Breast epithelium (tissue), 4 donors: ENCODE measurements around the gene DHX35. TPM values are rescaled to one million over a fixed set of nuclear protein-coding genes. Genes with fewer than 3 reads are reported as not detected.

ENCODE experiments used
- DNase-seq, 2 donors: peaks; one replicate each; pipeline ENCODE4 v3.0.0-alpha.2; 2019; ENCODE audit warnings: low spot score in 2 of 2
- H3K27ac ChIP-seq, 2 donors: fragments of 200-600 bp; sonication (generic) in 1 of 2; one replicate each; pipeline ENCODE4 v1.5.1; 2016 to 2019; ENCODE audit warnings: mild to moderate bottlenecking in 1 of 2
- H3K27me3 ChIP-seq, 2 donors: fragments of 200-600 bp; sonication (generic) in 1 of 2; one replicate each; pipeline versions ENCODE4 v1.5.1 to v1.6.0; 2017 to 2019; ENCODE audit warnings: control low read depth in 1 of 2, mild to moderate bottlenecking in 1 of 2
- H3K36me3 ChIP-seq: fragments of 200-600 bp; one replicate; pipeline ENCODE4 v1.5.1; 2019
- H3K4me1 ChIP-seq, 2 donors: fragments of 200-600 bp; sonication (generic); one replicate each; pipeline ENCODE4 v1.5.1; 2016 to 2019; ENCODE audit warnings: control low read depth in 1 of 2
- H3K4me3 ChIP-seq, 3 donors: fragments of 200-600 bp; sonication (generic); 1 replicate in 2 of 3; 2 replicates in 1 of 3; pipeline ENCODE4 v1.5.1; 2016 to 2019; ENCODE audit warnings: mild to moderate bottlenecking in 3 of 3, moderate library complexity in 2 of 3
- H3K9me3 ChIP-seq, 2 donors: fragments of 200-600 bp; sonication (generic) in 1 of 2; one replicate each; pipeline ENCODE4 v1.5.1; 2016 to 2019; ENCODE audit warnings: control low read depth in 1 of 2
- POLR2A ChIP-seq: fragments of 450-650 bp; IDR thresholded peaks from one replicate; pipeline ENCODE4 v1.6.1; 2016; ENCODE audit warnings: antibody characterized with exemption, mild to moderate bottlenecking, moderate library complexity
- POLR2AphosphoS5 ChIP-seq, 3 donors: sonication (generic); formaldehyde crosslinking; IDR thresholded peaks; one replicate each; pipeline ENCODE4 v1.6.1; 2017; ENCODE audit warnings: antibody characterized with exemption in 3 of 3
- intact Hi-C: fragments of 100-400 bp; cut with DNase I; formaldehyde crosslinking; loops from one replicate; pipeline ENCODE4 v1.15.1; 2023; ENCODE audit warnings: low total_unique reads
- total RNA-seq, 3 donors: library from RNA; depleted of rRNA; stranded (reverse); fragments of >200 nt; gene quantifications; one replicate each; pipeline ENCODE4 v1.1.0, GENCODE V29; 2016
- TF ChIP-seq, protein P1 (sequence below), 3 donors: fragments of 450-650 bp; IDR thresholded peaks; one replicate each; pipeline ENCODE4 v1.5.1; 2016 to 2017; ENCODE audit warnings: antibody characterized with exemption in 3 of 3, mild to moderate bottlenecking in 3 of 3, moderate library complexity in 3 of 3

Gene DHX35
- total RNA-seq, 3 donors from 2014 or later = 11.0 to 20.3 (median 20.1) TPM

DNA sequence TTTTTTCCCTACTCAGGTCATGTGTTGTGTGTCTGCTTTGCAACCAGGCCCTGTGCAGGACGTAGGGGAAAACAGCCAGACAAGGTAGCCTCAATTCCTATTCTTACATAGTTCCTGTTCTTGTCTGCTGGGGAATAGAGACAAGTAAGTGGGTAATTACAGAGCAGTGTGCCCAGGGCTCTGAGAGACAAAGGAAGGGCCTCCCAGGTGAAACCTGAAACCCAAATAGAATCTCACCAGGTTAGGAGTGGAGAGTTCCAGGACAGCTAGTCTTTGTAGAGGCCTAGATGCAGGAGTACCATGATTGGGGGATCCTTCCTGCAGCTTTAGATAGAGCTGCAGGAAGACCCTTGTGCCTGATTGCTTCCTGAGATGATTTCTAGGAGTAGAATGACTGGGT is 48.4 kb downstream of the DHX35 start:
- Histone ChIP-seq H3K27me3 (no peaks in the 10 kb centered on the region), H3K4me1 (no peaks in the 10 kb centered on the region), H3K9me3 (no peaks in the 10 kb centered on the region), H3K27ac (no peak overlapping the region), H3K4me3 (no peak overlapping the region), H3K36me3 (no peaks in the 10 kb centered on the region)
- DNase-seq = no peak
- TF ChIP-seq POLR2AphosphoS5 (IDR thresholded peaks at IDR 0.05) (no peak), POLR2A (no peak)
- TF ChIP-seq, protein P1, sequence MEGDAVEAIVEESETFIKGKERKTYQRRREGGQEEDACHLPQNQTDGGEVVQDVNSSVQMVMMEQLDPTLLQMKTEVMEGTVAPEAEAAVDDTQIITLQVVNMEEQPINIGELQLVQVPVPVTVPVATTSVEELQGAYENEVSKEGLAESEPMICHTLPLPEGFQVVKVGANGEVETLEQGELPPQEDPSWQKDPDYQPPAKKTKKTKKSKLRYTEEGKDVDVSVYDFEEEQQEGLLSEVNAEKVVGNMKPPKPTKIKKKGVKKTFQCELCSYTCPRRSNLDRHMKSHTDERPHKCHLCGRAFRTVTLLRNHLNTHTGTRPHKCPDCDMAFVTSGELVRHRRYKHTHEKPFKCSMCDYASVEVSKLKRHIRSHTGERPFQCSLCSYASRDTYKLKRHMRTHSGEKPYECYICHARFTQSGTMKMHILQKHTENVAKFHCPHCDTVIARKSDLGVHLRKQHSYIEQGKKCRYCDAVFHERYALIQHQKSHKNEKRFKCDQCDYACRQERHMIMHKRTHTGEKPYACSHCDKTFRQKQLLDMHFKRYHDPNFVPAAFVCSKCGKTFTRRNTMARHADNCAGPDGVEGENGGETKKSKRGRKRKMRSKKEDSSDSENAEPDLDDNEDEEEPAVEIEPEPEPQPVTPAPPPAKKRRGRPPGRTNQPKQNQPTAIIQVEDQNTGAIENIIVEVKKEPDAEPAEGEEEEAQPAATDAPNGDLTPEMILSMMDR (IDR thresholded peaks at IDR 0.05) = no peak
- intact Hi-C loops = no loop called here

DNA sequence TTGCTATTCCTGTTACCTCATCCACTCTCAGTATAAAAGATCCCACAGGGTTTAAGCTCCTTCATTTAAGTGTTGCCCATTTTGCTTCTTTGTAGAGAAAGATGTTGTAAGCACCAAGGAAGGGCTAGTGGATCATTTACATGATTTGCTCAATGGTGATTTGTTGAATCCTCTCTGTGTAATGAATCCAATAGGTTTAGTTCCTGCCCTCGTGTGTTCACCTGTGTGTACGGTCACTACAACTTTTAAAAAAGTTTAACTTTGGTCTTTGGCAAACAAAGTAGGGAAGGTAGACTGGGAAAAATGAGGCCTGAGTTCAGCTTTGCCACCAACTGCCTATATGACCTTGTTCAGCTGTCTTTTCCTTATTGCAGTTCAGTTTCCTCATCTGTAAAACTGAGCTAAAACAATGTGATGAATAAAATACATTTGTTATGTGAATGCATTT is 51.5 kb downstream of the DHX35 start:
- no peak for TF ChIP-seq POLR2AphosphoS5 (IDR thresholded peaks at IDR 0.05)
- no peak for TF ChIP-seq POLR2A
- TF ChIP-seq, protein P1 (IDR thresholded peaks at IDR 0.05) = no peak
- intact Hi-C loops = no loop called here
- no peaks in the 10 kb centered on the region for H3K36me3 ChIP-seq
- H3K9me3 ChIP-seq = no peaks in the 10 kb centered on the region
- no peak overlapping the region for H3K4me3 ChIP-seq
- H3K27me3 ChIP-seq = no peaks in the 10 kb centered on the region
- DNase-seq = no peak
- H3K4me1 ChIP-seq = no peaks in the 10 kb centered on the region
- H3K27ac ChIP-seq = no peak overlapping the region

DNA sequence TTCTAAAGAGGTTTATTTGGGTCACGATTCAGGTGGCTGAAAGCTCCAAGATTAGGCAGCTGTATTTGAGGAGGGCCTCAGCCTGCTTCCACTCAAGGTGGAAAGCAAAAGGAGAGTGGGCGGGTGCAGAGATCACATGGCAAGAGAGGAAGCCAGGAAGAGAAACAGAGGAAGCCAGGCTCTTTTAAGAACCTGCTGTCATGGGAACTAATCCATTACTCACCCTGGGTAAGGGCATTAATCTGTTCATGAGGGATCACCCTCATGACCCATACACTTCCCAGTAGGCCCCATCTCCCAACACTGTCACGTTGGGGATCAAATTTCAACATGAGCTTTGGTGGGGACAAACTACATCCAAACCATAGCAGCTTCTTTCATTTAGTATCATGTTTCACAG is 53.9 kb downstream of the DHX35 start:
- H3K4me1 ChIP-seq = no peaks in the 10 kb centered on the region
- no peaks in the 10 kb centered on the region for H3K36me3 ChIP-seq
- no peaks in the 10 kb centered on the region for H3K9me3 ChIP-seq
- no peak overlapping the region for H3K27ac ChIP-seq
- H3K27me3 ChIP-seq = no peaks in the 10 kb centered on the region
- TF ChIP-seq, protein P1 (IDR thresholded peaks at IDR 0.05) = no peak
- no peak for TF ChIP-seq POLR2A
- no peak for TF ChIP-seq POLR2AphosphoS5 (IDR thresholded peaks at IDR 0.05)
- no peak overlapping the region for H3K4me3 ChIP-seq
- intact Hi-C loops = no loop called here
- DNase-seq = no peak

DNA sequence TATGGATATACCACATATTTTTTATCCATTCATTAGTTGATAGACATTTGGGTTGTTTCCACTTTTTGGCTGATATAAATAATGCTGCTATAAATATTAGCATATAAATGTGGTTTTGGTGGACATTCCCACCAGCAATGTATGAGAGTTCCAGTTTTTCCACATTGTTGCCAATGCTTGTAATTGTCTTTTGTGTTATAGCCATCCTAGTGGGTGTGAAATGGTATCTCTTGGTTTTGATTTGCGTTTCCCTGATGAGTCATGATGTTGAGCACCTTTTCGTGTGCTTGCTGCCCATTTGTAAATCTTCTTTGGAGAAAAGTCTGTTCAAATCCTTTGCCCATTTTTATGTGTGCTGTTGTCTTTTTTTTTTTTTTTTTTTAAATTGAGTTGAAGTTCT is 54.4 kb downstream of the DHX35 start:
- H3K36me3 ChIP-seq = no peaks in the 10 kb centered on the region

DNA sequence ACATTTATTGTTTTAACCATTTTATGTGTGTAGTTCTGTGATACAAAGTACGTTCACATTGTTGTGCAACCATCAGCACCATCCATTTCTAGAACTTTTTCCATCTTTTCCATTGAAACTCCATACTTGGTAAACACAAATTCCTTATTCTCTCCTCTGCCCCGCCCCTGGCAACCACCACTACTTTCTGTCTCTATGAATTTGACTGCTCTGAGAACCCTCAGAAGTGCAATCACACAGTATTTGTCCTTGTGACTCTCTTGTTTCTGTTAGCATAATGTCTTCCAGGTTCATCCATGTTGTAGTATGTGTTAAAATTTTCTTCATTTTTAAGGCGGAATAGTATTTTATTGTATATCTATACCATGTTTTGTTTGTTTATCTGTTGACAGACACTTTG is 56.9 kb downstream of the DHX35 start:
- Histone ChIP-seq H3K9me3 (no peaks in the 10 kb centered on the region), H3K4me3 (no peak overlapping the region), H3K36me3 (peaks cover 6% of the 10 kb centered on the region), H3K27ac (no peak overlapping the region), H3K27me3 (no peaks in the 10 kb centered on the region), H3K4me1 (no peaks in the 10 kb centered on the region)
- intact Hi-C loops = no loop called here
- TF ChIP-seq POLR2AphosphoS5 (IDR thresholded peaks at IDR 0.05) (no peak), POLR2A (no peak)
- TF ChIP-seq, protein P1 (IDR thresholded peaks at IDR 0.05) = no peak
- no peak for DNase-seq

More for the DNA sequence above, 54.4 kb downstream of the DHX35 start:
- no peaks in the 10 kb centered on the region for H3K9me3 ChIP-seq
- H3K27me3 ChIP-seq = no peaks in the 10 kb centered on the region
- TF ChIP-seq, protein P1 (IDR thresholded peaks at IDR 0.05) = no peak
- TF ChIP-seq POLR2AphosphoS5 (IDR thresholded peaks at IDR 0.05) (no peak), POLR2A (no peak)
- H3K4me1 ChIP-seq = no peaks in the 10 kb centered on the region
- intact Hi-C loops = no loop called here
- DNase-seq = no peak
- H3K4me3 ChIP-seq = no peak overlapping the region
- H3K27ac ChIP-seq = no peak overlapping the region
